Gastrocnemius medialis (tissue), 4 donors: ENCODE measurements around the gene HOXC6. TPM values are rescaled to one million over a fixed set of nuclear protein-coding genes. Genes with fewer than 3 reads are reported as not detected.

Experiments used
- ATAC-seq, 2 donors: fragments of 150-250 bp; one replicate each; pipeline ENCODE4 v1.9.1; 2016
- DNase-seq, 2 donors: peaks; one replicate each; pipeline ENCODE4 v3.0.0-alpha.2; 2019
- H3K27ac ChIP-seq, 4 donors: fragments of 200-600 bp; sonication (generic); 1 replicate in 1 of 4; 2 replicates in 3 of 4; pipeline ENCODE4 v1.5.1; 2016 to 2018; ENCODE audit warnings: mild to moderate bottlenecking in 2 of 4, moderate library complexity in 1 of 4
- H3K27me3 ChIP-seq, 3 donors: fragments of 200-600 bp; sonication (generic) in 2 of 3; 1 replicate in 1 of 3; 2 replicates in 2 of 3; pipeline versions ENCODE4 v1.5.1 to v1.6.0; 2016 to 2019; ENCODE audit warnings: mild to moderate bottlenecking in 1 of 3, moderate library complexity in 1 of 3
- H3K36me3 ChIP-seq, 2 donors: fragments of 200-600 bp; sonication (generic) in 1 of 2; one replicate each; pipeline ENCODE4 v1.5.1; 2017 to 2018
- H3K4me1 ChIP-seq, 2 donors: fragments of 200-600 bp; sonication (generic) in 1 of 2; one replicate each; pipeline ENCODE4 v1.5.1; 2016 to 2017; ENCODE audit warnings: mild to moderate bottlenecking in 2 of 2
- H3K4me3 ChIP-seq, 4 donors: fragments of 200-600 bp; sonication (generic) in 3 of 4; 1 replicate in 1 of 4; 2 replicates in 3 of 4; pipeline ENCODE4 v1.5.1; 2016 to 2019; ENCODE audit warnings: mild to moderate bottlenecking in 2 of 4
- H3K9me3 ChIP-seq, 3 donors: fragments of 200-600 bp; sonication (generic) in 2 of 3; 1 replicate in 1 of 3; 2 replicates in 2 of 3; pipeline ENCODE4 v1.5.1; 2016 to 2019
- CTCF ChIP-seq, 5 experiments: fragments of 450-650 bp in 3 of 5; fragments of 200-600 bp in 2 of 5; sonication (generic) in 2 of 5; IDR thresholded peaks in 4 of 5; conservative IDR thresholded peaks in 1 of 5; 1 replicate in 4 of 5; 2 replicates in 1 of 5; pipeline ENCODE4 v1.5.1; 2016 to 2019; ENCODE audit warnings: antibody characterized with exemption in 5 of 5, mild to moderate bottlenecking in 3 of 5, moderate library complexity in 3 of 5
- POLR2A ChIP-seq, 2 donors: fragments of 450-650 bp; IDR thresholded peaks; one replicate each; pipeline ENCODE4 v1.6.1; 2017; ENCODE audit warnings: antibody characterized with exemption in 2 of 2, mild to moderate bottlenecking in 2 of 2, moderate library complexity in 2 of 2
- in situ Hi-C, 4 donors: fragments of 200-750 bp; cut with MboI; loops; one replicate each; pipeline versions ENCODE4 v1.15.0 to v1.8.0; 2017; ENCODE audit warnings: low sequenced_read_pairs in 4 of 4
- intact Hi-C: fragments of 100-400 bp; cut with DNase I; formaldehyde crosslinking; loops from one replicate; pipeline ENCODE4 v1.15.1; 2023; ENCODE audit warnings: low total_unique reads
- total RNA-seq, 4 donors: library from RNA; depleted of rRNA; stranded (reverse); fragments of >200 nt; gene quantifications; one replicate each; pipeline versions ENCODE4 v1.1.0 to v1.2.3, GENCODE V29; 2016

HOXC6 gene
- total RNA-seq, 4 donors from 2014 or later: 1.0 to 4.7 (median 3.8) TPM

GRCh38 chr12:53991077-53991460 lies 37.2 kb upstream of the HOXC6 start:
- Histone ChIP-seq H3K36me3 (no peaks in the 10 kb centered on the region), H3K4me1 (peaks cover 63% of the 10 kb centered on the region in 2 donors), H3K4me3 (peak overlapping the region; percentile 43 to 56 (median 47)), H3K9me3 (no peaks in the 10 kb centered on the region), H3K27ac (peak overlapping the region; percentile 94 to 100 (median 98)), H3K27me3 (no peaks in the 10 kb centered on the region)
- TF ChIP-seq POLR2A (IDR thresholded peaks at IDR 0.05) (peak; percentile 76 to 82), CTCF (IDR thresholded peaks at IDR 0.05 in 4 of 5, conservative IDR thresholded peaks at IDR 0.05 in 1 of 5) (peak in 1 of 5 experiments; percentile 6)
- ATAC-seq (peak; percentile 56 to 73), DNase-seq (peak; percentile 85)
- in situ Hi-C loops: loop anchor here in 3 of 4 donors (25.0 kb wide), 3 partner anchors 221 to 1721 kb away; partner anchors contain the start of genes GPR84 (in 2 of the 3), BLOC1S1 (in 1 of the 3), ITGA7 (in 1 of the 3) and RDH5 (in 1 of the 3)
- intact Hi-C loops: loop anchor here (10.0 kb wide), 2 partner anchors 946 to 1734 kb away; partner anchors contain the start of genes CD63 and RDH5

- ATAC-seq (no peak), DNase-seq (no peak)
- H3K4me3 ChIP-seq: peak overlapping the region in 1 of 4 donors; percentile 64
- H3K27ac ChIP-seq: peak overlapping the region; percentile 94 to 100 (median 98)
- no peaks in the 10 kb centered on the region for H3K36me3 ChIP-seq
- in situ Hi-C loops (loop anchor here in 3 of 4 donors (25.0 kb wide), 3 partner anchors 220 to 1720 kb away; partner anchors contain the start of genes GPR84 (in 2 of the 3), BLOC1S1 (in 1 of the 3), ITGA7 (in 1 of the 3) and RDH5 (in 1 of the 3)), intact Hi-C loops (loop anchor here (10.0 kb wide), 2 partner anchors 948 to 1732 kb away; partner anchors contain the start of genes CD63 and RDH5)
- TF ChIP-seq CTCF (IDR thresholded peaks at IDR 0.05 in 4 of 5, conservative IDR thresholded peaks at IDR 0.05 in 1 of 5) (no peak), POLR2A (IDR thresholded peaks at IDR 0.05) (no peak)
- no peaks in the 10 kb centered on the region for H3K9me3 ChIP-seq
- no peaks in the 10 kb centered on the region for H3K27me3 ChIP-seq
- peaks cover 58% of the 10 kb centered on the region in 2 donors for H3K4me1 ChIP-seq
These were observed 35.8 kb upstream of the HOXC6 start for GRCh38 chr12:53992377-53992889.

- in situ Hi-C loops: loop anchor here in 3 of 4 donors (25.0 kb wide), 3 partner anchors 219 to 1719 kb away; partner anchors contain the start of genes GPR84 (in 2 of the 3), BLOC1S1 (in 1 of the 3), ITGA7 (in 1 of the 3) and RDH5 (in 1 of the 3)
- no peak for ATAC-seq
- peak overlapping the region; percentile 64 to 88 (median 80) for H3K4me3 ChIP-seq
These were observed 34.9 kb upstream of the HOXC6 start for GRCh38 chr12:53993162-53994008.

More at GRCh38 chr12:53993162-53994008, 34.9 kb upstream of the HOXC6 start:
- H3K27ac ChIP-seq: peak overlapping the region; percentile 94 to 100 (median 98)
- H3K27me3 ChIP-seq: no peaks in the 10 kb centered on the region
- no peaks in the 10 kb centered on the region for H3K36me3 ChIP-seq
- no peaks in the 10 kb centered on the region for H3K9me3 ChIP-seq
- TF ChIP-seq POLR2A (IDR thresholded peaks at IDR 0.05) (no peak), CTCF (IDR thresholded peaks at IDR 0.05 in 4 of 5, conservative IDR thresholded peaks at IDR 0.05 in 1 of 5) (no peak)
- no peak for DNase-seq
- intact Hi-C loops: loop anchor here (10.0 kb wide), 2 partner anchors 949 to 1731 kb away; partner anchors contain the start of genes CD63 and RDH5
- peaks cover 50 to 55% of the 10 kb centered on the region in 2 donors for H3K4me1 ChIP-seq
